GM12873 (cell line): ENCODE measurements around the gene PARD6B.

Source experiments
- CTCF ChIP-seq: IDR thresholded peaks from 2 replicates; pipeline ENCODE4 v1.5.1; 2012; ENCODE audit warnings: low read depth, mild to moderate bottlenecking, moderate library complexity, low read length, control low read depth; ENCODE audit not compliant: insufficient read depth; ENCODE audit errors: missing control alignments

Gene PARD6B

GRCh38 chr20:50724112-50724725 lies 7.2 kb upstream of the PARD6B start:
- TF ChIP-seq CTCF: no peak

- no peak for TF ChIP-seq CTCF
Measured at GRCh38 chr20:50724851-50725723, 6.3 kb upstream of the PARD6B start.

GRCh38 chr20:50725724-50726005 lies 5.7 kb upstream of the PARD6B start:
- TF ChIP-seq CTCF: no peak

GRCh38 chr20:50726955-50727791 lies 4.2 kb upstream of the PARD6B start:
- no peak for TF ChIP-seq CTCF

GRCh38 chr20:50727792-50728485 lies 3.4 kb upstream of the PARD6B start:
- TF ChIP-seq CTCF: no peak

GRCh38 chr20:50728486-50728980 lies 2.8 kb upstream of the PARD6B start:
- no peak for TF ChIP-seq CTCF
